BE2C (cell line): ENCODE measurements around the gene ADCY4.

Experiments
- DNase-seq: peaks from one replicate; pipeline ENCODE4 v3.0.0-alpha.2; 2020
- H3K27me3 ChIP-seq: fragments of 250-450 bp; sonication (Bioruptor Pico); 2 replicates; pipeline ENCODE4 v1.5.1; 2020; ENCODE audit warnings: mild to moderate bottlenecking
- H3K36me3 ChIP-seq: fragments of 250-450 bp; sonication (Bioruptor Pico); 2 replicates; pipeline ENCODE4 v1.5.1; 2020; ENCODE audit warnings: mild to moderate bottlenecking
- H3K4me1 ChIP-seq: fragments of 250-450 bp; sonication (Bioruptor Pico); 2 replicates; pipeline ENCODE4 v1.5.1; 2020
- H3K4me3 ChIP-seq: 2 replicates; pipeline ENCODE4 v1.5.1; 2011; ENCODE audit warnings: low read depth, low read length
- H3K9me3 ChIP-seq: fragments of 250-450 bp; sonication (Bioruptor Pico); 2 replicates; pipeline ENCODE4 v1.5.1; 2020
- TF ChIP-seq, protein P1 (sequence below): IDR thresholded peaks from 2 replicates; pipeline ENCODE4 v1.5.1; 2012; ENCODE audit warnings: mild to moderate bottlenecking, low read depth, low read length

The ADCY4 gene

DNA sequence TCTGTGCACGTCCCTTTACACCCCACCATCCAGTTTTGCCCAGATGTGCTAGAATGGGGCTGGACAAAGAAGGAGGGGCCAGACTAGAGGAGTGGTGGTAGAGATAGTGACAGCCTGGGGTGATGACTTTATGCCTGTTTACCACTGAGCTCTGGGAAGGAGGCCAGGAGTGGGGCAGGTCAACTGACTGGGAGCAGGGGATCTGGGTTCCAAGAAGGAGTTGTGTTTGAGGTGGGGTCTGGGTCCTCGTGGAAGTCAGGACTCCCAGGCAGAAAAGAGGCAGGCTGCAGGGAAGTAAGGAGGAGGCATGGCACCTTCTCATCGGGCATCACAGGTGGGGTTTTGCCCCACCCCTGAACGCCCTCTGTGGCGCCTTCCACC lies 24.6 kb downstream of the ADCY4 start:
- DNase-seq = no peak
- H3K36me3 ChIP-seq = peaks cover 31% of the 10 kb centered on the region
- TF ChIP-seq, protein P1, sequence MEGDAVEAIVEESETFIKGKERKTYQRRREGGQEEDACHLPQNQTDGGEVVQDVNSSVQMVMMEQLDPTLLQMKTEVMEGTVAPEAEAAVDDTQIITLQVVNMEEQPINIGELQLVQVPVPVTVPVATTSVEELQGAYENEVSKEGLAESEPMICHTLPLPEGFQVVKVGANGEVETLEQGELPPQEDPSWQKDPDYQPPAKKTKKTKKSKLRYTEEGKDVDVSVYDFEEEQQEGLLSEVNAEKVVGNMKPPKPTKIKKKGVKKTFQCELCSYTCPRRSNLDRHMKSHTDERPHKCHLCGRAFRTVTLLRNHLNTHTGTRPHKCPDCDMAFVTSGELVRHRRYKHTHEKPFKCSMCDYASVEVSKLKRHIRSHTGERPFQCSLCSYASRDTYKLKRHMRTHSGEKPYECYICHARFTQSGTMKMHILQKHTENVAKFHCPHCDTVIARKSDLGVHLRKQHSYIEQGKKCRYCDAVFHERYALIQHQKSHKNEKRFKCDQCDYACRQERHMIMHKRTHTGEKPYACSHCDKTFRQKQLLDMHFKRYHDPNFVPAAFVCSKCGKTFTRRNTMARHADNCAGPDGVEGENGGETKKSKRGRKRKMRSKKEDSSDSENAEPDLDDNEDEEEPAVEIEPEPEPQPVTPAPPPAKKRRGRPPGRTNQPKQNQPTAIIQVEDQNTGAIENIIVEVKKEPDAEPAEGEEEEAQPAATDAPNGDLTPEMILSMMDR = no peak

DNA sequence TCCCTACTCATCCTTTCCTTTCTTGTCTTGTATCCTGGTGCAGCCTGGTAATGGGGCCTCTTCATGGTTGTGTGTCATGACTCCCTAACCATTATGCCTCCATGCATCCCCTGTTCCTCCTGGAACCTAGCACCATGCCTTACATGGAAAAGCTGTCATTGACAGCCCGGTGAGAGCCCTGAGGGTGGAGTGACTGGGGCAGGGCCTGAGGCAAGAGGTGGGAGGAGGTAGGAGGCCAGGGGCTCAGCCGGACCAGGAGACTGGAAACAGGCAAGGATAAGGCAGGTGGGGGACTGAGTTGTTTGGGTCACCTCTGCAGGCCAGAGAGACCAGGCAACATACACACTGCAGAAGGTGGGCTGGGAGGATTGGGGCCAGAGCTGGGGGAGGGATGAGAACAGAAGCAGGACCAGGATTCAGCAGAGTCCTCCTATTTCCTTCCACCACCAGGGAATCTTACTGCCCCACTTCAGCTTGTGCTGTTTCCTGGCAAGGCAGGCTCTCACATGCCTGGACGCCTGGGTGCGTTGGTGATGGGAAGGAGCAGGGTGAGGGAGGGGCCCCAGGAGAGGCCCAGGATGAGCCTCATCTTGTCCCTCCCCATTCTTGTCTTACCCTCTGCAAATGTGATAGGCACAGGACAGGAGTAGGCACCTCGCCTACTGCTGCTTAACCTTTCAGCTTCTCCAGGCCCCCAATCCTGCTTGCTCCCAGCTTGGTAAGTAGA lies 25.2 kb downstream of the ADCY4 start, which contains the start of gene LTB4R2:
LTB4R2 (plus strand) TSS at position 603 of the 727 bp plus-strand sequence. CDS start 525 bp downstream, outside the sequence.
- H3K4me3 ChIP-seq = no peak within 1 kb of the TSS
- H3K36me3 ChIP-seq = peaks cover 36% of the 10 kb centered on the region

More for the DNA sequence above, 24.6 kb downstream of the ADCY4 start:
- H3K9me3 ChIP-seq = no peaks in the 10 kb centered on the region
- no peak overlapping the region for H3K4me3 ChIP-seq
- H3K4me1 ChIP-seq = no peaks in the 10 kb centered on the region
- no peaks in the 10 kb centered on the region; the same call in 1 of the 2 replicates for H3K27me3 ChIP-seq

DNA sequence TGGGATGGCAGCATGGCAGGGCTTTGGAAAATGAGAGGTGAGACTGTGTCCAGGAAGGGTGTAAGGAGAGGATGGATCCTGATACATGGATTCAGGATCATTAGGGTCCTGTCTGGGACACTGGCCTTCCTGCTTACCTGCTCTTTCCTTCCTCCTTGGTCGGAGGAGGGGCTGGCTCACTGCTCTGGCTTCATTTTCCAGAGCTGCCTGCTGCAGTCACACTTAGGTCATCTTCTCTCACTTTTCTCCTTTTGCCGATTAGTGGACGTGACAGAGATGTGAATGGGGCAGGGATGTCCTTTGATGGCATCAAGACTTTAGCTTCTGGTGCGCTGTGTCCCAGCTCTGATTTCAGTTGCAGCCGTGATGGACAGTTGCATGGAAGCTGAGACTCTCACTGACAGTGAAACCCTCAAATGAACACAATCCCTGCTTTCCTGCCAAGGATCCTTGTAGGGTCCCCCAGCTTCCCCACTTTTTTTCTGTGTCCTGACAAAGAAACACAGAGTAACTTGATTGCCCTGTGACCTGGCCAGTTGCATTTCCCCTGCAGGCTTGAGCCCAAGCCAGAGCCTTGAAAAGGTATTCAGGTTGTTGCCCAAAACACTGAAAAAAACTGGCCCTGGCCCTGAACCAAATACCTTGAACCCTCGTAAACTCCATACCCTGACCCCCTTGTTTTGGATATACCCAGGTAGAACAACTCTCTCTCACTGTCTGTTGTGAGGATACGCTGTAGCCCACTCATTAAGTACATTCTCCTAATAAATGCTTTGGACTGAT lies 26.3 kb downstream of the ADCY4 start:
- Histone ChIP-seq H3K4me1 (no peaks in the 10 kb centered on the region), H3K4me3 (no peak overlapping the region), H3K27me3 (no peaks in the 10 kb centered on the region), H3K9me3 (no peaks in the 10 kb centered on the region), H3K36me3 (peaks cover 46% of the 10 kb centered on the region)
- TF ChIP-seq, protein P1 = no peak
- DNase-seq = no peak

More for the DNA sequence above, 25.2 kb downstream of the ADCY4 start, which contains the start of gene LTB4R2:
- Histone ChIP-seq H3K27me3 (no peaks in the 10 kb centered on the region), H3K4me1 (no peaks in the 10 kb centered on the region), H3K9me3 (no peaks in the 10 kb centered on the region)
- DNase-seq = no peak
- TF ChIP-seq, protein P1 = no peak

DNA sequence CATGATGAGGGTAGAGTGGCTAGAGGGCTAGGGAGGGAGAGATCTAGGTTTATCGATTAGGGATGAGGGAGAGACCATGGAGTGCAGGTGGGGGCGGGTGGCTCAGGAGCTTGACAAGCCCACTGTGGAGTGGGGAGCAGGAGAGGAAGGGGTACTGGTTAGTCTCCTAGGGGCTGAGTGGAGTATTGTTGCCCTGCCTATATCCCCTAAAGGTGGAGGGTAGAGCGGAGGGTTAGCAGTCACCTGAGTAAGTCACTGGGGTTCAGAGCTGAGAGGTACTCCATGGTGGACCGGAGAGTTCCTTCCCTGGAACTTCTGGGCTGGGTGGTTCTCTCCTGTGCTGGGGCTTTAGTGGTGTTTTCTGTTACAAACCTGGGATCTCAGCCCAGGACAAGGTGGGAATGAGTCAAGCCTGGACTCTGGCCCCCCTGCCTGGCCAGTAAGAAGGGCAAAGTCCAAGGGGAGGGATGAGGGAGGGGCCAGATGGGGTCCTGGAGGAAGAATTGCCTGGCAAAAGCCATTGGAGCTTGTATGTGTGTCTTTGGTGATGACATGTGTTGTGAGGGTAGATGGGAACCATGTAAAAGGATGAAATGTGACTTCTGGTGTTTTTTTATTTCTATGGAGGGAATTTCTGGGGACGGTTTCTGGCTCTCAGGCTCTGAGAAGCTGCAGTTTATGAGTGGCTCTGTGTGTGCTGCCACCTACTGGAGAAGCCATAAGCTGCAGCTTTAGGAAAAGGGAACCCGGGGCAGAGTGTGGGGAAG lies 27.1 kb downstream of the ADCY4 start, which contains the start of gene CIDEB:
CIDEB (minus strand) TSS at position 403 of the 767 bp plus-strand sequence; CDS start at position 284, 119 bp downstream.
- no peaks in the 10 kb centered on the region for H3K27me3 ChIP-seq
- H3K9me3 ChIP-seq = no peaks in the 10 kb centered on the region
- TF ChIP-seq, protein P1 = peak; percentile 99
- H3K36me3 ChIP-seq = peaks cover 48% of the 10 kb centered on the region
- no peak within 1 kb of the TSS for H3K4me3 ChIP-seq
- peak; percentile 67 for DNase-seq
- no peaks in the 10 kb centered on the region for H3K4me1 ChIP-seq

DNA sequence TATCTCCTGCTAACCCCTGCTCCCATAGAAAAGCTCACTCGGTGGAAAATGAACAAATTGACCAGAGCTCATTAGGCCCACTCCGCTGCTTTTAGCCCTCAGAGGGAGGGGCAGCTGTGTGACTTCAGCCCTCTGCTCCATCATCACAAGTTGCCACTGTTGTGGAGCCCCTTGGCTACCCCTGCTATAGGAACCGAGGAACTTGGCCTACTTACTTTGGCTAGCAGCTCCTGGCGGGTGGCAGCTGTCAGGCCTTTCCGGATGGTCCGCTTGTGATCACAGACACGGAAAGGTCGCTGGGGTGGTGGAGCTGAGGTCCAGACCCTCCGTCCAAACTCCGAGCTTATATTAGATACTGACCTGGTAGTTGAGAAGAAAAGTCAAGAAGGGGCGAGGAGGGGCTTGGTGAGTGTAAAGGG lies 27.7 kb downstream of the ADCY4 start:
- no peaks in the 10 kb centered on the region for H3K9me3 ChIP-seq
- no peak for DNase-seq
- TF ChIP-seq, protein P1 = no peak
- no peaks in the 10 kb centered on the region for H3K27me3 ChIP-seq
- H3K36me3 ChIP-seq = peaks cover 53% of the 10 kb centered on the region
- no peak overlapping the region for H3K4me3 ChIP-seq
- H3K4me1 ChIP-seq = no peaks in the 10 kb centered on the region
